HCT116 (cell line): ENCODE measurements around the gene CCL24. TPM values are rescaled to one million over a fixed set of nuclear protein-coding genes. Genes with fewer than 3 reads are reported as not detected.
"Not testable (repeated sequence)": the region's sequence is repeated elsewhere in the genome, so short reads cannot be mapped to it uniquely, and the experiment has no call there.

Experiments
- ATAC-seq: fragments of 200-7000 bp; cut with Tn5 transposase; 2 replicates; pipeline ENCODE4 v1.9.1; 2020; ENCODE audit warnings: mild to moderate bottlenecking, moderate library complexity
- BruUV-seq: library from RNA; stranded (reverse); fragments of 400-500 nt; replicated peaks from 2 replicates; lab custom pipeline; 2021; lab: Mats Ljungman, UMichigan
- CTCF ChIA-PET: fragments of 300-600 bp; sonication (Branson Sonifier 250); formaldehyde crosslinking; loops from one replicate; lab custom pipeline; 2021; ENCODE audit warnings: antibody characterized with exemption; lab: Charles Lee
- POLR2A ChIA-PET: fragments of 300-600, 350-600 bp; sonication (Branson Sonifier 250); formaldehyde crosslinking; loops from one replicate; lab custom pipeline; 2021; ENCODE audit warnings: antibody characterized with exemption; lab: Charles Lee
- RAD21 ChIA-PET, 2 experiments: fragments of 300-600 bp; sonication (Branson Sonifier 250); formaldehyde crosslinking; loops; one replicate each; lab custom pipeline; 2023; ENCODE audit warnings: low total read pairs in 2 of 2; ENCODE audit not compliant: uncharacterized antibody in 2 of 2, unreplicated experiment in 2 of 2, low non-redundant PET in 1 of 2; lab: Charles Lee
- DNase-seq: peaks from one replicate; pipeline ENCODE4 v3.0.0-alpha.2; 2010; ENCODE audit warnings: low read depth, low spot score
- H2AFZ ChIP-seq: fragments of 200-600 bp; shearing (Covaris generic), sonication (generic); 2 replicates; pipeline ENCODE4 v1.6.1; 2017; ENCODE audit warnings: low read depth, mixed run types, mixed read lengths, antibody characterized with exemption, low read length; ENCODE audit not compliant: poor library complexity, severe bottlenecking
- H3K27ac ChIP-seq: 2 replicates; pipeline ENCODE4 v1.5.1; 2012; ENCODE audit warnings: low read depth, low read length
- H3K27me3 ChIP-seq: fragments of 200-600 bp; sonication (generic); 2 replicates; pipeline ENCODE4 v1.6.1; 2016; ENCODE audit warnings: mixed run types, low read length, mixed read lengths; ENCODE audit not compliant: insufficient read depth
- H3K36me3 ChIP-seq, 2 experiments: fragments of 200-500 bp in 1 of 2; fragments of 200-600 bp in 1 of 2; sonication (Bioruptor generic) in 1 of 2; sonication (generic) in 1 of 2; 2 replicates each; pipeline versions ENCODE4 v1.5.1 to v1.6.1; 2014 to 2016; ENCODE audit warnings: low read length in 2 of 2, inconsistent platforms in 1 of 2, mixed read lengths in 1 of 2, mixed run types in 1 of 2; ENCODE audit not compliant: insufficient read depth in 2 of 2, control insufficient read depth in 1 of 2
- H3K4me1 ChIP-seq, 2 experiments: fragments of 200-600 bp in 1 of 2; sonication (generic) in 1 of 2; 2 replicates each; pipeline versions ENCODE4 v1.5.1 to v1.6.1; 2012 to 2017; ENCODE audit warnings: low read length in 2 of 2, inconsistent platforms in 1 of 2, mild to moderate bottlenecking in 1 of 2, mixed read lengths in 1 of 2, mixed run types in 1 of 2, moderate library complexity in 1 of 2; ENCODE audit not compliant: insufficient read depth in 2 of 2, control insufficient read depth in 1 of 2
- H3K4me2 ChIP-seq: fragments of 200-600 bp; sonication (generic); 2 replicates; pipeline ENCODE4 v1.6.1; 2017; ENCODE audit warnings: mixed run types, low read length, mixed read lengths
- H3K4me3 ChIP-seq, 2 experiments: fragments of 200-600 bp in 1 of 2; sonication (generic) in 1 of 2; replicated peaks in 1 of 2; 2 replicates each; pipeline ENCODE4 v1.5.1; 2011 to 2016; ENCODE audit warnings: low read length in 2 of 2, control low read depth in 1 of 2, low read depth in 1 of 2, mild to moderate bottlenecking in 1 of 2, mixed read lengths in 1 of 2, mixed run types in 1 of 2
- H3K79me2 ChIP-seq: fragments of 200-600 bp; sonication (generic); 2 replicates; pipeline ENCODE4 v1.6.1; 2017; ENCODE audit warnings: mild to moderate bottlenecking, mixed run types, low read length, moderate library complexity, mixed read lengths; ENCODE audit not compliant: insufficient read depth
- H3K9ac ChIP-seq: fragments of 200-600 bp; sonication (generic); 2 replicates; pipeline ENCODE4 v1.6.1; 2016; ENCODE audit warnings: low read length, mixed read lengths
- H3K9me2 ChIP-seq: fragments of 200-600 bp; sonication (generic), shearing (Covaris generic); 2 replicates; pipeline ENCODE4 v1.6.1; 2017; ENCODE audit warnings: mixed run types, mild to moderate bottlenecking, moderate library complexity; ENCODE audit not compliant: insufficient read depth
- H3K9me3 ChIP-seq, 2 experiments: fragments of 200-500 bp in 1 of 2; fragments of 200-600 bp in 1 of 2; sonication (Bioruptor generic) in 1 of 2; sonication (generic) in 1 of 2; 2 replicates each; pipeline ENCODE4 v1.6.1; 2014 to 2017; ENCODE audit warnings: low read length in 2 of 2, mixed read lengths in 2 of 2, inconsistent platforms in 1 of 2, low read depth in 1 of 2, mild to moderate bottlenecking in 1 of 2, mixed run types in 1 of 2, moderate library complexity in 1 of 2; ENCODE audit not compliant: control insufficient read depth in 1 of 2, insufficient read depth in 1 of 2
- H4K20me1 ChIP-seq: fragments of 200-600 bp; sonication (generic), shearing (Covaris generic); 2 replicates; pipeline ENCODE4 v1.6.1; 2017; ENCODE audit warnings: mixed run types, mild to moderate bottlenecking, moderate library complexity; ENCODE audit not compliant: insufficient read depth
- ELF1 ChIP-seq: IDR thresholded peaks from 2 replicates; pipeline ENCODE4 v1.6.1; 2012; ENCODE audit warnings: low read depth, borderline replicate concordance
- EZH2 ChIP-seq: fragments of 200-600 bp; sonication (generic); IDR thresholded peaks from 2 replicates; pipeline ENCODE4 v1.6.1; 2017; ENCODE audit warnings: antibody characterized with exemption, mixed run types
- RAD21 ChIP-seq: IDR thresholded peaks from 2 replicates; pipeline ENCODE4 v1.6.1; 2012; ENCODE audit warnings: low read depth, mild to moderate bottlenecking
- SP1 ChIP-seq: IDR thresholded peaks from 2 replicates; pipeline ENCODE4 v1.6.1; 2012; ENCODE audit warnings: low read depth
- TCF7L2 ChIP-seq: IDR thresholded peaks from 2 replicates; pipeline ENCODE4 v1.7.0; 2011; ENCODE audit warnings: borderline replicate concordance, inconsistent platforms; ENCODE audit not compliant: insufficient read depth, insufficient read length; ENCODE audit errors: extremely low read depth
- YY1 ChIP-seq: IDR thresholded peaks from 2 replicates; pipeline ENCODE4 v1.6.1; 2011; ENCODE audit warnings: low read length, low read depth, moderate library complexity, mild to moderate bottlenecking; ENCODE audit not compliant: insufficient replicate concordance; ENCODE audit errors: extremely low read depth
- intact Hi-C: fragments of 100-400 bp; cut with micrococcal nuclease; formaldehyde crosslinking; loops from 2 replicates; pipeline ENCODE4 v1.10.0; 2022
- total RNA-seq: library from RNA; stranded (reverse); gene quantifications from one replicate; pipeline ENCODE4 v1.2.1, GENCODE V29; 2021; ENCODE audit not compliant: unreplicated experiment

Gene CCL24
- total RNA-seq, 1 experiment from 2014 or later = not detected

GRCh38 chr7:75779035-75779434 is 34.6 kb downstream of the CCL24 start:
- BruUV-seq, RAD21 ChIA-PET, H3K4me1 ChIP-seq, H4K20me1 ChIP-seq, ATAC-seq, H3K9me3 ChIP-seq, H3K4me3 ChIP-seq, H3K27me3 ChIP-seq, CTCF ChIA-PET, H3K9me2 ChIP-seq, DNase-seq, H3K36me3 ChIP-seq, H3K79me2 ChIP-seq, H3K27ac ChIP-seq, H2AFZ ChIP-seq, H3K9ac ChIP-seq, H3K4me2 ChIP-seq, intact Hi-C loops: not testable (repeated sequence)
- POLR2A ChIA-PET = interaction anchor here (0.6 kb wide), 1 partner anchor 13 kb away, joined by 3 read pairs; no protein-coding TSS in a partner anchor

GRCh38 chr7:75776295-75776971 is 37.2 kb downstream of the CCL24 start:
- ChIA-PET POLR2A (no interaction called here), CTCF (no interaction called here), RAD21 (interaction anchor here in 1 of 2 experiments (0.7 kb wide), 1 partner anchor 297 kb away, joined by 3 read pairs; no protein-coding TSS in a partner anchor)
- Histone ChIP-seq H3K4me3 (no peak overlapping the region), H4K20me1 (no peaks in the 10 kb centered on the region), H2AFZ (no peak overlapping the region), H3K36me3 (no peaks in the 10 kb centered on the region), H3K4me1 (peaks cover 6 to 17% of the 10 kb centered on the region in 2 experiments; a peak in 3 of 4 replicates), H3K79me2 (no peaks in the 10 kb centered on the region), H3K27ac (no peak overlapping the region), H3K9me3 (no peaks in the 10 kb centered on the region), H3K4me2 (peak overlapping the region; percentile 1; the same call in 1 of the 2 replicates), H3K9ac (no peak overlapping the region), H3K9me2 (no peaks in the 10 kb centered on the region), H3K27me3 (no peaks in the 10 kb centered on the region)
- BruUV-seq = no TSS peak
- TF ChIP-seq ELF1 = no peak
- TF ChIP-seq RAD21 = 0 out of 2 replicates have a peak, but pooled peaks have one; percentile 16
- TF ChIP-seq YY1 = no peak
- TF ChIP-seq TCF7L2 = peak; percentile 42
- no peak for TF ChIP-seq EZH2
- 0 out of 2 replicates have a peak, but pooled peaks have one; percentile 14 for TF ChIP-seq SP1
- intact Hi-C loops = no loop called here
- DNase-seq = no peak
- no peak for ATAC-seq

GRCh38 chr7:75773958-75774357 is 39.6 kb downstream of the CCL24 start:
- H3K79me2 ChIP-seq, POLR2A ChIA-PET, H3K4me3 ChIP-seq, intact Hi-C loops, H3K27ac ChIP-seq, RAD21 ChIA-PET, DNase-seq, H3K4me2 ChIP-seq, H2AFZ ChIP-seq, ATAC-seq, BruUV-seq, H3K9me3 ChIP-seq, H3K9me2 ChIP-seq, H3K36me3 ChIP-seq, H3K27me3 ChIP-seq, H3K9ac ChIP-seq, H4K20me1 ChIP-seq: not testable (repeated sequence)
- CTCF ChIA-PET = interaction anchor here (0.8 to 1.1 kb wide), 2 partner anchors 11 to 540 kb away, joined by 3 to 4 read pairs; no protein-coding TSS in a partner anchor
- H3K4me1 ChIP-seq = peaks cover 6 to 20% of the 10 kb centered on the region in 2 experiments; a peak in 3 of 4 replicates
